SK-N-SH treated with all-trans-retinoic acid at 6 μM for 48 hours (cell line): Measurements from ENCODE around the gene WDR17.

Experiments used
- ATAC-seq: fragments of 200-7000 bp; cut with Tn5 transposase; 3 replicates; pipeline ENCODE4 v1.9.1; 2020; ENCODE audit warnings: mild to moderate bottlenecking, moderate library complexity
- ARNTL ChIP-seq: fragments of 450-650 bp; formaldehyde crosslinking; IDR thresholded peaks from 2 replicates; pipeline ENCODE4 v1.5.0; 2020; ENCODE audit warnings: low read depth, mild to moderate bottlenecking, moderate library complexity, borderline replicate concordance
- BACH2 ChIP-seq: fragments of 250-450 bp; sonication (Bioruptor Pico); IDR thresholded peaks from 2 replicates; pipeline ENCODE4 v1.9.0; 2021; ENCODE audit warnings: mild to moderate bottlenecking, borderline replicate concordance
- CREB5 ChIP-seq: fragments of 250-450 bp; sonication (Bioruptor Pico); IDR thresholded peaks from 2 replicates; pipeline ENCODE4 v1.5.1; 2020; ENCODE audit warnings: low read depth, mild to moderate bottlenecking, moderate library complexity
- CSDC2 ChIP-seq: fragments of 250-450 bp; sonication (Bioruptor Pico); IDR thresholded peaks from 2 replicates; pipeline ENCODE4 v1.5.0; 2020; ENCODE audit warnings: mild to moderate bottlenecking, moderate library complexity
- CSRNP3 ChIP-seq: fragments of 250-450 bp; sonication (Bioruptor Pico); IDR thresholded peaks from 2 replicates; pipeline ENCODE4 v1.5.1; 2021; ENCODE audit warnings: mild to moderate bottlenecking, moderate library complexity
- ESRRG ChIP-seq: fragments of 250-450 bp; sonication (Bioruptor Pico); IDR thresholded peaks from 2 replicates; pipeline ENCODE4 v1.6.1; 2021; ENCODE audit warnings: mild to moderate bottlenecking
- GLIS3 ChIP-seq: fragments of 250-450 bp; sonication (Bioruptor Pico); IDR thresholded peaks from 2 replicates; pipeline ENCODE4 v1.5.0; 2020; ENCODE audit warnings: mild to moderate bottlenecking, moderate library complexity
- OSR1 ChIP-seq: fragments of 250-450 bp; sonication (Bioruptor Pico); IDR thresholded peaks from 2 replicates; pipeline ENCODE4 v1.8.0; 2022; ENCODE audit warnings: moderate library complexity, mild to moderate bottlenecking, inconsistent platforms
- PPARA ChIP-seq: fragments of 250-450 bp; sonication (Bioruptor Pico); IDR thresholded peaks from 2 replicates; pipeline ENCODE4 v1.5.0; 2020; ENCODE audit warnings: mild to moderate bottlenecking, borderline replicate concordance
- SNAI2 ChIP-seq: fragments of 250-450 bp; sonication (Bioruptor Pico); IDR thresholded peaks from 2 replicates; pipeline ENCODE4 v1.5.0; 2020; ENCODE audit warnings: mild to moderate bottlenecking, moderate library complexity
- TCF4 ChIP-seq: fragments of 250-450 bp; sonication (Bioruptor Pico); IDR thresholded peaks from 2 replicates; pipeline ENCODE4 v1.8.0; 2021; ENCODE audit warnings: mild to moderate bottlenecking, moderate library complexity, borderline replicate concordance
- ZFP3 ChIP-seq: fragments of 250-450 bp; sonication (Bioruptor Pico); IDR thresholded peaks from 2 replicates; pipeline ENCODE4 v1.5.0; 2020; ENCODE audit warnings: mild to moderate bottlenecking, moderate library complexity
- ZFP30 ChIP-seq: fragments of 450-650 bp; formaldehyde crosslinking; IDR thresholded peaks from 2 replicates; pipeline ENCODE4 v1.5.0; 2022; ENCODE audit warnings: mild to moderate bottlenecking, moderate library complexity
- ZNF565 ChIP-seq: fragments of 450-650 bp; formaldehyde crosslinking; conservative IDR thresholded peaks from 2 replicates; pipeline ENCODE4 v1.5.0; 2020; ENCODE audit warnings: low read depth, mild to moderate bottlenecking, moderate library complexity
- ZNF70 ChIP-seq: fragments of 450-650 bp; formaldehyde crosslinking; IDR thresholded peaks from 2 replicates; pipeline ENCODE4 v1.5.0; 2020; ENCODE audit warnings: mild to moderate bottlenecking, moderate library complexity
- ZNF8 ChIP-seq: fragments of 450-650 bp; formaldehyde crosslinking; IDR thresholded peaks from 2 replicates; pipeline ENCODE4 v1.5.0; 2020; ENCODE audit warnings: mild to moderate bottlenecking, moderate library complexity
- TF ChIP-seq, protein P1 (sequence below): fragments of 250-450 bp; sonication (Bioruptor Pico); IDR thresholded peaks from 2 replicates; pipeline ENCODE4 v1.8.0; 2020; ENCODE audit warnings: mild to moderate bottlenecking, moderate library complexity, borderline replicate concordance
- TF ChIP-seq, protein P2 (sequence below): fragments of 250-450 bp; sonication (Bioruptor Pico); IDR thresholded peaks from 2 replicates; pipeline ENCODE4 v1.5.0; 2020; ENCODE audit warnings: mild to moderate bottlenecking, moderate library complexity
- TF ChIP-seq, protein P3 (sequence below): fragments of 250-450 bp; sonication (Bioruptor Pico); IDR thresholded peaks from 2 replicates; pipeline ENCODE4 v1.8.0; 2021; ENCODE audit warnings: low read depth, mild to moderate bottlenecking, moderate library complexity, borderline replicate concordance

The WDR17 gene

GRCh38 chr4:176107695-176108094, 42.1 kb downstream of the WDR17 start:
- ATAC-seq = no peak
- TF ChIP-seq, protein P1, sequence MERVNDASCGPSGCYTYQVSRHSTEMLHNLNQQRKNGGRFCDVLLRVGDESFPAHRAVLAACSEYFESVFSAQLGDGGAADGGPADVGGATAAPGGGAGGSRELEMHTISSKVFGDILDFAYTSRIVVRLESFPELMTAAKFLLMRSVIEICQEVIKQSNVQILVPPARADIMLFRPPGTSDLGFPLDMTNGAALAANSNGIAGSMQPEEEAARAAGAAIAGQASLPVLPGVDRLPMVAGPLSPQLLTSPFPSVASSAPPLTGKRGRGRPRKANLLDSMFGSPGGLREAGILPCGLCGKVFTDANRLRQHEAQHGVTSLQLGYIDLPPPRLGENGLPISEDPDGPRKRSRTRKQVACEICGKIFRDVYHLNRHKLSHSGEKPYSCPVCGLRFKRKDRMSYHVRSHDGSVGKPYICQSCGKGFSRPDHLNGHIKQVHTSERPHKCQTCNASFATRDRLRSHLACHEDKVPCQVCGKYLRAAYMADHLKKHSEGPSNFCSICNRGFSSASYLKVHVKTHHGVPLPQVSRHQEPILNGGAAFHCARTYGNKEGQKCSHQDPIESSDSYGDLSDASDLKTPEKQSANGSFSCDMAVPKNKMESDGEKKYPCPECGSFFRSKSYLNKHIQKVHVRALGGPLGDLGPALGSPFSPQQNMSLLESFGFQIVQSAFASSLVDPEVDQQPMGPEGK (CRISPR knock-in tag) = no peak
- TF ChIP-seq ZNF565 (CRISPR knock-in tag) (no peak), ARNTL (CRISPR knock-in tag) (no peak), PPARA (CRISPR knock-in tag) (no peak), CSDC2 (no peak), BACH2 (CRISPR knock-in tag) (no peak), ZFP3 (CRISPR knock-in tag) (no peak), GLIS3 (CRISPR knock-in tag) (no peak), OSR1 (CRISPR knock-in tag) (no peak), ZNF8 (CRISPR knock-in tag) (no peak), ESRRG (CRISPR knock-in tag) (no peak), CREB5 (no peak), ZFP30 (CRISPR knock-in tag) (no peak), ZNF70 (CRISPR knock-in tag) (no peak), TCF4 (CRISPR knock-in tag) (no peak)
- TF ChIP-seq, protein P2, sequence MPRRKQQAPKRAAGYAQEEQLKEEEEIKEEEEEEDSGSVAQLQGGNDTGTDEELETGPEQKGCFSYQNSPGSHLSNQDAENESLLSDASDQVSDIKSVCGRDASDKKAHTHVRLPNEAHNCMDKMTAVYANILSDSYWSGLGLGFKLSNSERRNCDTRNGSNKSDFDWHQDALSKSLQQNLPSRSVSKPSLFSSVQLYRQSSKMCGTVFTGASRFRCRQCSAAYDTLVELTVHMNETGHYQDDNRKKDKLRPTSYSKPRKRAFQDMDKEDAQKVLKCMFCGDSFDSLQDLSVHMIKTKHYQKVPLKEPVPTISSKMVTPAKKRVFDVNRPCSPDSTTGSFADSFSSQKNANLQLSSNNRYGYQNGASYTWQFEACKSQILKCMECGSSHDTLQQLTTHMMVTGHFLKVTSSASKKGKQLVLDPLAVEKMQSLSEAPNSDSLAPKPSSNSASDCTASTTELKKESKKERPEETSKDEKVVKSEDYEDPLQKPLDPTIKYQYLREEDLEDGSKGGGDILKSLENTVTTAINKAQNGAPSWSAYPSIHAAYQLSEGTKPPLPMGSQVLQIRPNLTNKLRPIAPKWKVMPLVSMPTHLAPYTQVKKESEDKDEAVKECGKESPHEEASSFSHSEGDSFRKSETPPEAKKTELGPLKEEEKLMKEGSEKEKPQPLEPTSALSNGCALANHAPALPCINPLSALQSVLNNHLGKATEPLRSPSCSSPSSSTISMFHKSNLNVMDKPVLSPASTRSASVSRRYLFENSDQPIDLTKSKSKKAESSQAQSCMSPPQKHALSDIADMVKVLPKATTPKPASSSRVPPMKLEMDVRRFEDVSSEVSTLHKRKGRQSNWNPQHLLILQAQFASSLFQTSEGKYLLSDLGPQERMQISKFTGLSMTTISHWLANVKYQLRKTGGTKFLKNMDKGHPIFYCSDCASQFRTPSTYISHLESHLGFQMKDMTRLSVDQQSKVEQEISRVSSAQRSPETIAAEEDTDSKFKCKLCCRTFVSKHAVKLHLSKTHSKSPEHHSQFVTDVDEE (CRISPR knock-in tag) = no peak

GRCh38 chr4:176123710-176124407, 58.2 kb downstream of the WDR17 start:
- peak; percentile 85 for ATAC-seq

More at GRCh38 chr4:176123710-176124407, 58.2 kb downstream of the WDR17 start:
- TF ChIP-seq, protein P3, sequence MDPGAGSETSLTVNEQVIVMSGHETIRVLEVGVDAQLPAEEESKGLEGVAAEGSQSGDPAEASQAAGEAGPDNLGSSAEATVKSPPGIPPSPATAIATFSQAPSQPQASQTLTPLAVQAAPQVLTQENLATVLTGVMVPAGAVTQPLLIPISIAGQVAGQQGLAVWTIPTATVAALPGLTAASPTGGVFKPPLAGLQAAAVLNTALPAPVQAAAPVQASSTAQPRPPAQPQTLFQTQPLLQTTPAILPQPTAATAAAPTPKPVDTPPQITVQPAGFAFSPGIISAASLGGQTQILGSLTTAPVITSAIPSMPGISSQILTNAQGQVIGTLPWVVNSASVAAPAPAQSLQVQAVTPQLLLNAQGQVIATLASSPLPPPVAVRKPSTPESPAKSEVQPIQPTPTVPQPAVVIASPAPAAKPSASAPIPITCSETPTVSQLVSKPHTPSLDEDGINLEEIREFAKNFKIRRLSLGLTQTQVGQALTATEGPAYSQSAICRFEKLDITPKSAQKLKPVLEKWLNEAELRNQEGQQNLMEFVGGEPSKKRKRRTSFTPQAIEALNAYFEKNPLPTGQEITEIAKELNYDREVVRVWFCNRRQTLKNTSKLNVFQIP = no peak
- TF ChIP-seq ZNF565 (CRISPR knock-in tag) = no peak
- TF ChIP-seq GLIS3 (CRISPR knock-in tag) = no peak
- TF ChIP-seq ZFP3 (CRISPR knock-in tag) = no peak
- TF ChIP-seq, protein P1 (CRISPR knock-in tag) = no peak
- TF ChIP-seq CSDC2 = no peak
- TF ChIP-seq CSRNP3 (CRISPR knock-in tag) = no peak
- no peak for TF ChIP-seq SNAI2 (CRISPR knock-in tag)
- TF ChIP-seq ZNF8 (CRISPR knock-in tag) = no peak
- TF ChIP-seq, protein P2 (CRISPR knock-in tag) = no peak
- no peak for TF ChIP-seq BACH2 (CRISPR knock-in tag)
- TF ChIP-seq ESRRG (CRISPR knock-in tag) = no peak
- TF ChIP-seq CREB5 = no peak
- TF ChIP-seq ZFP30 (CRISPR knock-in tag) = no peak
